ENCODE data around the gene SATB2. TPM values are rescaled to one million over a fixed set of nuclear protein-coding genes. Genes with fewer than 3 reads are reported as not detected.

The SATB2 gene
- total and polyA plus RNA-seq, 2 experiments from 2014 or later = 1.6 to 6.0 TPM

DNA sequence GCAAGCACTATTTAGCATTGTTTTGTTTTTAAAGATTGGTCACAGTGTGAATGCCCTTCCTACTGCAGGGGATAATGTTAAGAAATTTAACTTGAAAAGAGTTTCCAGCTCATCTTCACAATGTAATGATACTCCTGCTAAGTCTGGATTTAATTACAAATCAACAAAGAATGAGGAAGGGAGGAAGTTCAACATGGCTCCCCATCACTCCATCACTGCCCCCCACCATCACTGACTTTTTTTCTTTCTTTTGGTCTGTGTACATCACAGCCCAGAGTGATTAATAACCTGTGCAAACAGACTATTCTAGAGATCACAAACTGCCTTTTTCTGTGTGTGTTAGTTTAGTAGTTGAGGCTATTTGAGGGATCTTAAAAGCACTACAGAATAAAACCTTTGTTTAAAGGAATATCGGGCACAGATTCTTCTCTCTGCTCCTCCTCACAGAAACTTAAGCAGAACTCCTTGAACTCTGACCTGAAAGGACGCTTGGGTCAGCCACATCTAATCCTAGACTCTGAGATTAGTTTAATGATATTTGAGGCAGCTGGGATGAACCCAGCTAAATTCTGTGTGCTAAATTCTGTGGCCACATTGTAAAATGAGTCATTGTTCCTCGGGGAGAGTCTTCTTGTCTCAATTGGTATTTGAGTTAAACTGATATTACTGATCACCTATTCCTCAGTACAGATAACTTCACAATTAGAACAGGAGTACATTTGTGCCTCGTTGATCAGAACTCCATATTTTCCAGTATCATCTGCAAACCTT is 47.8 kb downstream of the SATB2 start:
- TF ChIP-seq ZNF331 (CRISPR knock-in tag; IDR thresholded peaks at IDR 0.05; ENCODE audit: low read depth) (no peak), CREB1 (CRISPR knock-in tag; IDR thresholded peaks at IDR 0.05; ENCODE audit: low read depth) (no peak), REST (IDR thresholded peaks at IDR 0.05; ENCODE audit: unreplicated experiment) (no peak)
- Histone ChIP-seq H3K4me3 (no peak overlapping the region), H4K20me1 (replicated peaks; ENCODE audit: insufficient read depth) (no peaks in the 10 kb centered on the region), H3K79me2 (replicated peaks; ENCODE audit: insufficient read depth) (no peaks in the 10 kb centered on the region), H3K9me2 (ENCODE audit: insufficient read depth) (no peaks in the 10 kb centered on the region), H3K4me1 (ENCODE audit: insufficient read depth) (peaks cover 19% of the 10 kb centered on the region), H2AFZ (peak overlapping the region; percentile 12; the same call in 1 of the 2 replicates), H3F3A (replicated peaks; ENCODE audit: low read depth) (no peaks in the 10 kb centered on the region), H3K27me3 (ENCODE audit: insufficient read depth) (no peaks in the 10 kb centered on the region), H3K36me3 (ENCODE audit: insufficient read depth) (no peaks in the 10 kb centered on the region), H3K27ac (ENCODE audit: low read depth) (peak overlapping the region; percentile 28), H3K4me2 (0 out of 2 replicates have a peak overlapping the region, but pooled peaks have one; percentile 8)
- ATAC-seq = no peak
- H3K27ac Mint-ChIP-seq = peak overlapping the region; percentile 78
- peaks cover 40% of the 10 kb centered on the region for H3K4me1 Mint-ChIP-seq
- no peaks in the 10 kb centered on the region for H3K9me3 Mint-ChIP-seq
- no peak for DNase-seq (ENCODE audit: low spot score)
- H3K36me3 Mint-ChIP-seq (ENCODE audit: low read depth) = no peaks in the 10 kb centered on the region
- H3K27me3 Mint-ChIP-seq (ENCODE audit: insufficient read depth, low read depth, poor library complexity) = no peaks in the 10 kb centered on the region
- no peak overlapping the region for H3K4me3 Mint-ChIP-seq

GRCh38 chr2:199407421-199407820 is 50.3 kb downstream of the SATB2 start:
- TF ChIP-seq ZNF462 (CRISPR knock-in tag; IDR thresholded peaks at IDR 0.05) = no peak
- no peak for TF ChIP-seq POLR2AphosphoS5 (IDR thresholded peaks at IDR 0.05; ENCODE audit: low read depth)
- no peaks in the 10 kb centered on the region for H3K36me3 ChIP-seq (ENCODE audit: insufficient read depth)
- no peaks in the 10 kb centered on the region for H3K9me2 ChIP-seq (ENCODE audit: insufficient read depth)
- H3K27me3 Mint-ChIP-seq (ENCODE audit: insufficient read depth, low read depth, poor library complexity) = no peaks in the 10 kb centered on the region
- no peaks in the 10 kb centered on the region for H3K79me2 ChIP-seq (replicated peaks; ENCODE audit: insufficient read depth)
- no peak for ATAC-seq
- no peak overlapping the region for H2AFZ ChIP-seq
- H3K4me3 ChIP-seq = no peak overlapping the region
- H3K9me3 Mint-ChIP-seq = no peaks in the 10 kb centered on the region
- no peak overlapping the region for H3K4me3 Mint-ChIP-seq
- H3K36me3 Mint-ChIP-seq (ENCODE audit: low read depth) = no peaks in the 10 kb centered on the region
- DNase-seq (ENCODE audit: low spot score) = no peak
- H4K20me1 ChIP-seq (replicated peaks; ENCODE audit: insufficient read depth) = no peaks in the 10 kb centered on the region
- peaks cover 40% of the 10 kb centered on the region for H3K4me1 Mint-ChIP-seq
- no peak overlapping the region for H3K27ac ChIP-seq (ENCODE audit: low read depth)
- no peak overlapping the region for H3K27ac Mint-ChIP-seq
- no peaks in the 10 kb centered on the region for H3F3A ChIP-seq (replicated peaks; ENCODE audit: low read depth)
- H3K27me3 ChIP-seq (ENCODE audit: insufficient read depth) = no peaks in the 10 kb centered on the region
- no peak overlapping the region for H3K4me2 ChIP-seq
- H3K4me1 ChIP-seq (ENCODE audit: insufficient read depth) = peaks cover 19% of the 10 kb centered on the region
